Chondrocyte (in vitro differentiated cells): ENCODE measurements around the gene PNMA6E. TPM values are rescaled to one million over a fixed set of nuclear protein-coding genes. Genes with fewer than 3 reads are reported as not detected.

ENCODE experiments used
- DNase-seq: peaks from one replicate; pipeline ENCODE4 v3.0.0; 2021; ENCODE audit warnings: mixed read lengths, low spot score
- H3K27ac Mint-ChIP-seq: one replicate; pipeline ENCODE4 v1.8.0; 2021; ENCODE audit warnings: mild to moderate bottlenecking, moderate library complexity, mixed read lengths; ENCODE audit not compliant: unreplicated experiment
- H3K27me3 Mint-ChIP-seq: 2 replicates; pipeline ENCODE4 v1.8.0; 2021; ENCODE audit warnings: low read depth, mixed read lengths
- H3K36me3 Mint-ChIP-seq: 2 replicates; pipeline ENCODE4 v1.8.0; 2021; ENCODE audit warnings: low read depth, mixed read lengths
- H3K4me1 Mint-ChIP-seq: 2 replicates; pipeline ENCODE4 v1.8.0; 2021; ENCODE audit warnings: low read depth, mild to moderate bottlenecking, mixed read lengths
- H3K4me3 Mint-ChIP-seq: one replicate; pipeline ENCODE4 v1.8.0; 2021; ENCODE audit warnings: mild to moderate bottlenecking, moderate library complexity, mixed read lengths; ENCODE audit not compliant: unreplicated experiment
- H3K9me3 Mint-ChIP-seq: 2 replicates; pipeline ENCODE4 v1.8.0; 2021; ENCODE audit warnings: low read depth, mixed read lengths
- CTCF ChIP-seq: fragments of 200-600 bp; sonication (generic); IDR thresholded peaks from 2 replicates; pipeline ENCODE4 v1.5.0; 2021; ENCODE audit warnings: antibody characterized with exemption, mild to moderate bottlenecking, moderate library complexity
- total RNA-seq: library from RNA; stranded (reverse); gene quantifications from 3 replicates; pipeline ENCODE4 v1.2.1, GENCODE V29; 2021

PNMA6E gene
- total RNA-seq, 1 donor from 2014 or later, result not detected

- Mint-ChIP-seq H3K27me3 (peaks cover 2% of the 10 kb centered on the region), H3K4me1 (no peaks in the 10 kb centered on the region)
These were observed 44.1 kb upstream of the PNMA6E start for GRCh38 chrX:153445106-153445855.

GRCh38 chrX:153444333-153445011, 43.3 kb upstream of the PNMA6E start:
- Mint-ChIP-seq H3K27me3 (peaks cover 5% of the 10 kb centered on the region), H3K27ac (no peak overlapping the region), H3K9me3 (no peaks in the 10 kb centered on the region), H3K4me1 (no peaks in the 10 kb centered on the region), H3K36me3 (no peaks in the 10 kb centered on the region), H3K4me3 (no peak overlapping the region)
- no peak for TF ChIP-seq CTCF
- no peak for DNase-seq

More at GRCh38 chrX:153445106-153445855, 44.1 kb upstream of the PNMA6E start:
- no peaks in the 10 kb centered on the region for H3K9me3 Mint-ChIP-seq
- no peak overlapping the region for H3K4me3 Mint-ChIP-seq
- H3K36me3 Mint-ChIP-seq, result no peaks in the 10 kb centered on the region
- peak; percentile 93 for DNase-seq
- H3K27ac Mint-ChIP-seq, result no peak overlapping the region
- no peak for TF ChIP-seq CTCF

- H3K9me3 Mint-ChIP-seq, result no peaks in the 10 kb centered on the region
These were observed 42.6 kb upstream of the PNMA6E start for GRCh38 chrX:153443476-153444332.

GRCh38 chrX:153442463-153442862, 41.3 kb upstream of the PNMA6E start:
- H3K9me3 Mint-ChIP-seq, result no peaks in the 10 kb centered on the region
- peaks cover 10% of the 10 kb centered on the region for H3K27me3 Mint-ChIP-seq
- no peak for DNase-seq
- H3K4me3 Mint-ChIP-seq, result no peak overlapping the region
- no peak for TF ChIP-seq CTCF
- H3K36me3 Mint-ChIP-seq, result no peaks in the 10 kb centered on the region
- no peaks in the 10 kb centered on the region for H3K4me1 Mint-ChIP-seq
- H3K27ac Mint-ChIP-seq, result no peak overlapping the region

More at GRCh38 chrX:153443476-153444332, 42.6 kb upstream of the PNMA6E start:
- Mint-ChIP-seq H3K36me3 (no peaks in the 10 kb centered on the region), H3K27ac (no peak overlapping the region), H3K4me1 (no peaks in the 10 kb centered on the region), H3K27me3 (peaks cover 5% of the 10 kb centered on the region), H3K4me3 (no peak overlapping the region)
- DNase-seq, result peak; percentile 94
- no peak for TF ChIP-seq CTCF

- Mint-ChIP-seq H3K27ac (no peak overlapping the region), H3K36me3 (no peaks in the 10 kb centered on the region), H3K4me1 (no peaks in the 10 kb centered on the region), H3K4me3 (no peak overlapping the region), H3K27me3 (peaks cover 11% of the 10 kb centered on the region), H3K9me3 (no peaks in the 10 kb centered on the region)
- DNase-seq, result no peak
- TF ChIP-seq CTCF, result no peak
These were observed 40.8 kb upstream of the PNMA6E start for GRCh38 chrX:153441981-153442380.
